GM21515 (cell line): ENCODE data around the gene VEGFC.

ENCODE experiments used
- ATAC-seq: cut with Tn5 transposase; IDR thresholded peaks from one replicate; pipeline ENCODE4 v1.9.1; 2021; ENCODE audit not compliant: unreplicated experiment

VEGFC gene

DNA sequence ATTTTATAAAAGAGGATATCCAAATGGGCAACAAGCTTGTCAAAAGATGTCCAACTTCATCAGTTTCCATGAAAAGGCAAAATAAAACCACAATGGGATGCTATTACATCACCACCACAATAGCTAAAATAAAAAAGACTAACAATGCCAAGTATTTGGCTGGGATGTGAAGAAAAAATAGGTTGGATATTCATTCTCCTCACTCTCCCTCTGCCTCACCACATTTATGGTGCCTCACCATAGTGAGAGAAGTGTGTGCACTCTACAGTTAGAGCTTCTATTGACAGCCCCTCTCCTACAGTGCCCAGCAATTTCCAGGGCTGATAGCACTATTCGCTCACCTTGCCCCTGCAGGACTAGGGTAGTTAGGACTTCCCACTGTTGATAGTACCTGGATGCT, 25.5 kb downstream of the VEGFC start:
- ATAC-seq, result no peak

DNA sequence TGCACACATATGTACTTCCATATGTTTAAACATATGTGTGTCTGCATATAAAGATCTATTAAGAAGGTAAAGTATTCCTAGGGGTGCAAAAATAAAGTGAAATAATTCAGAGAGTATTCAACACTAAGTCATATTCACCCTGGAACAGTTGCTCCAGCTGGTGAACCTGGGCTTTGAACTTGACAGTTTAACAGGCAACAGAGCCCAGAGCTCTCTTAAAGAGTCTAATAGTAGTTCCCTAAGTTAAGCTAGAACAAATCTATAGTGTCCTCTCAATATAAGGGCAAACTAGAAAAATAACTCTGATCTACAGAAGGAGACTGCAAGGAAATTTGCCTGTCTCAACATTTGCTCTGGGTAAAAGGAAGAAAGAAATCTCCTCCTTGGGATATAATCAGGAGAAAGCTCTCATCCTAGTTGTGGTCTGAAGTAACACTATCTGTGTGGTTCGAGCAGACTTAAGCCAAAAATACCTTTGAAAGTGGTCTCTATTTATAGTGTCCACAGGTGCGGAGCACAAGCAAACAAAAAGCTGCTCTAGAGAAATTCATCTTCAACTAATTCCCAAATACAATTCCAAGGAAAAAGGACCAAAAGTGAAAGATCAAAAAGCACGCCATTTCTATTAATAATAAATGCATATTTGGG, 29.9 kb downstream of the VEGFC start:
- no peak for ATAC-seq

- ATAC-seq, result no peak
Observed at GRCh38 chr4:176761872-176762271, 30.9 kb downstream of the VEGFC start.

DNA sequence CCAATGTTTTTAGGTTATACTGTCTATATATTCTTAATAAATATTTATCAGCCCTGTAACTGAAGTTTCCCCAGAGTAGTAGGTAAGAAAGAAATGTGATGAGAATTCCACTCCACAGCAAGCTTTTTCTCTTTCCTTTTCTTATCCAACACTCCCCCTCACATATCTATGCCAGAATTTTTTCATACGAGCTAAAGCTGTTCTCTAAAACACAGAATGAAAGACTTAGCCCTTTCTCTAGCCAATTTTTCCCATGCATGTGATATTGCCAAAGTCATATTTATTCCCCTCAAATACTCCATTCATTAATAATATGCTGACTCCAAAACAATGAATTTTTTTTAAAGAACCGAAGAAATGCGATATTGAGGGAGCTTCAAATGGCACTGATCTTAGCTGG, 32.3 kb downstream of the VEGFC start:
- ATAC-seq, result no peak

DNA sequence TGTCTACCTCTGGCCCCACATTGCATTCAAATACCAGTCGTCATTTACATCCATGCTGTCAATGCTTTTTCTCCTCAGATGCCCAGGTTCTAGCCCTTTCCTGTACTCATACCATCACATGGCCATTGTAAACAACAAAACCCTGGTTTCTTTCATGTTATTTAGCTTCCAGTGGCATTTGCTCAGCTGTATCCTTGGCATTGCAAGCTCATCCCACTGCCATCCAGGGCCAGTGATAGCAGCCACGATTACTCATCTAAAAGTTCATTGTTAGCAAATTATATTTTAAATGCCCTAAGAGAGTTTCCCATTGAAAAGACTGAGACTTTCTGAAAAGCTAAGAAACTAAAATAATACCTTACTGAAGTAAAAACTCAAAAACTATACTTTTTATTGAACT, 34.0 kb downstream of the VEGFC start:
- no peak for ATAC-seq

DNA sequence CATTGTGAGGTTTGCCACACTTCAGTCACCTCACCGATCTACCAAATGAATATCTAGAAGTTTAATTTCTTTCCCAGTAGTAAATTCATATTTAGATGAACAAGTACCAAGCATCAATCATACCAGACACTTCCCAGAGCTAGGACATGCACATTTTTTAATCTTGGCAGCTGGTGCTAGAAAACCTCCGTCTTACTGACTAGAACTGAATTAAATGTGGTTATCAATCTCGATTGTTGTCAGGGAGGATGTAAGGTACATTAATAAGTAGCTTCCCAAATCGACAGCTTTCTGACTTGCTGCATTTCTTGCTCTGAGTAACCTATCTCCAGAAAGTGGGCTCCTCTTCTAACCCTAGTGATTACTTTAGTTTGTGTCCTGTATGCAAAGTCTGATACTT, 34.4 kb downstream of the VEGFC start:
- ATAC-seq, result no peak

DNA sequence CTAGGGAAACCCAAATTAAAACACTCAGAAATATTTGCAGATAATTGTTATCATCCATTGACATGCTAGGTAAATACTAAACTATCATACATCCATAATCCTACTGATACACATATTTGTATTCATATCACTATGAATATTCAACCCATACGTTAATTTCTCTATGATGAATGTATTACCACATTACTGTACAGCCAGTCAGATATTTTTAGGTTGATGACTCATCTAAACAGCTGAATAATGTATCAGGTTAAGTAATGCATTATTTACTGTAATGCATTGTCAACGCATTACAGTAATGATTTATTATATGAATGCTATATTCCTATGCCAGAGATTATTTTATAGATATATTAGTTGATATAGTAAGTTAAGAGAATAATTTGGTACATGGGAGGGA, 37.1 kb downstream of the VEGFC start:
- ATAC-seq, result no peak

- ATAC-seq, result no peak
Observed at GRCh38 chr4:176755001-176755400, 37.7 kb downstream of the VEGFC start.

DNA sequence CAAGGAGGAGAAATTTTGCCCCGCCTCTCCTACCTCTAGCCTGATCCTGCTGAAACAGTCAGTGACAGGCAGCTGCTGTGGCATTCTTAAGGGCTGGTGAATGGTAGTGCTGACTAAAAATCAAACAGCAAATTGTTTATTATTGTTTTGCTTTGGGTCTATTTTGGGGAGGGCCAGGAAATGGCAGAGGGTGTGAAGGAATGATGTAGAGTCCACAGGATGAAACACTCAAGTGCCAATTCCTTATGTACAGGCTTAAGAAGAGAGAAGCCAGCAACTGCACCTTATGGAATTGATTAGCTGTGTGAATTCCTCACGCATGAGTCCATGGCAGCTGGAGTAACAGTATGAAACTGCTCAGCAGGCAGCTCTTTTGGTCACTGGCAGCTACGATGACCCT, 39.7 kb downstream of the VEGFC start:
- ATAC-seq, result no peak

DNA sequence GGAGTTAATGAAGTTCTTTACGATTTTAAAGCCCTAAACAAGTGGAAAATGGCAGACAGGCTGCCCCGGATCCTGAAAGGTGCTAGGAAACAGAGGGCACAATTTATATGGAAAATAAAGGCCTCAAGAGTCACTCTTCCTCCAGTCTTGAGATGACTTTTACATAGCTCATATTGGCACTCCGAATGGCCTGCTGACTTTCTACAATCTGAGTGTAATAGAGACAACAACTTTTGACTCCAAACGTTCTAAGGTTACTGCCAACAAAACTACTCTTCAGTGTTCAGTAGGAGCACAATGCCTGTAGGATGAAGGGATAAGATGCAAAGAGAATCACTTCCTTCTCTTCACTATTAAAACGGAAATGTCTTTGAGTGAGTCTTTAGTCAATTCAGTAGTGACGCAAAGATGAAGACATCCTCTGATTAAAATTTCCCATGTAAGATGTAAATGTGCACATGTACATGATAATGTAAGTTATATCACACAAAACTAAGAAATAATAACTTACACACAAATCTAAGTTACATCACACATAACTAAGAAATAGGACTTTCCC, 40.5 kb downstream of the VEGFC start:
- no peak for ATAC-seq

DNA sequence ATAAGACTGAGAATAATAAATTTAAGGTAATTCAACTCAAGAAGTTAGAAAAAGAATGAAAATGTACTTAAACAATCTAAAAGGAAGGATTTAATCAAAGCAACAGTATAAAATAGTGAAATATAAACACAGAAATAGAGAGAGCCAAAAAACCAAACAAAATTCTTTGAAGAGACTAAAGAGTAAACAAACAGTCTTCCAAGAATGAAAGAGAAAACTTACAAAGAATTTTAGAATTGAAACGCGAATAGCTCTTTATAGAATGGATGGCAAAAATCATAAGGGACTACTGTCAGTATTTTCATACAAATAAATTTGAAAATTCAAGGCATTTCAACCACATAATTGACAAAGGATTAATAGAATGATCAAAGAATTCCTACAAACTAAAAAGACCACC, 41.7 kb downstream of the VEGFC start:
- no peak for ATAC-seq

DNA sequence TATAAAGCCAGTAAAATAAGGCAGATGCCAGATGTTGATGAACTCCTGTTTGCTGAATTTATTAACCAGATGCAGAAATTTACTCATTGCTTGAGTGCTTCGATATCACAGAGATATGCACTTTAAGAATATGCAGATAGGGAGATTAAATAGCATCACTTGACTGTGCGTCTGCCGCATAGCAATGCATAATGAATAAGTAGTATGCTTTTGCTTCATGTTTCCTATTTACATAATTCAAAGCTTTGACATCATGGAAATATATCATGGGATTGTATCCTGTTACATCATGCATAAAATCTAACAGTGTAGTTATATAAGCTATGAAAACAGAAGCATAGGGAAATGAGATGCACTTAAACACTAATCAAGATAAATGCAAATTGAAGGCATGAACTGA, 45.9 kb downstream of the VEGFC start:
- ATAC-seq, result no peak

- no peak for ATAC-seq
Observed at GRCh38 chr4:176745902-176746301, 46.8 kb downstream of the VEGFC start.

- ATAC-seq, result no peak
Observed at GRCh38 chr4:176744091-176744490, 48.6 kb downstream of the VEGFC start.

GRCh38 chr4:176742211-176742610, 50.5 kb downstream of the VEGFC start:
- ATAC-seq, result no peak

- ATAC-seq, result no peak
Observed at GRCh38 chr4:176741253-176741652, 51.5 kb downstream of the VEGFC start.

DNA sequence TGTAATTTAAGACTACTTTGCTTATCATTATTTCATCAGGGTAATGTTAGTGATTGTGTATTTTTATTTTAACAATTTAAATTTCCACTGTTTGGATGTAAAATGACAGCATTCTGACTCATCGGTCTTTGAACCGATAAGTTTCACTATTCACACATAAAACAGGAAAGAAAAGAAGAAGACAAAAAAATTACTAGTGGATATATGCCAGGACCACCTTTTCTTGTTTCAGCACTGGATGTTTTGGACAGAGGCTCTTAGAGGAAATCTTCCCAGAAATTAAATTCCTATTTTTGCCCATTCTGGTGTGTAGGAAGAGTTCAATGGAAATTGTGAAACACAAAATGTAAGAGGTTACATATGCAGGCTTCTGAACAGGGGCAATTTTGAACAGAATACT, 57.4 kb downstream of the VEGFC start:
- ATAC-seq, result no peak

GRCh38 chr4:176734461-176734860, 58.3 kb downstream of the VEGFC start:
- ATAC-seq, result no peak

GRCh38 chr4:176729489-176729888, 63.2 kb downstream of the VEGFC start:
- no peak for ATAC-seq

GRCh38 chr4:176726803-176727202, 65.9 kb downstream of the VEGFC start:
- ATAC-seq, result no peak

- ATAC-seq, result no peak
Observed at GRCh38 chr4:176721459-176721858, 71.3 kb downstream of the VEGFC start.

GRCh38 chr4:176718881-176719280, 73.8 kb downstream of the VEGFC start:
- ATAC-seq, result no peak

DNA sequence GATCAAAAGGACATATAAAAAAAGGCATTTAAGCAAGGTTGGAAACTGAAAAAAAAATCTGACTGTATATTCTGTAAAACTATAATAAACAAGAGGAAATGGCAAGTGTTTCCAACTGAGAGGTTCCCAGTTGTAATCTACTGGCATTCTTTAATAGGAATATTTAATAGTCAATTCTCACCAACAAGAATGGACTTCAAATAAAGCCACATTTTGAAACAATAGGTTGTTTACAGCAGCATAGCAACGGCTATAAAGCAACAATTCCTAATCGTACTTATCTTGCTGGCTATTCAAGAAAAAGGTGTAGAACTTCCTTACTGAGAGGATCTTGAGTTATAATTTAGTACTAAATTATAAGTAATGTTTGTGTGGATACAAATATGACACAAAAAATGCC, 75.5 kb downstream of the VEGFC start:
- ATAC-seq, result no peak
